DND-41 (cell line): Measurements from ENCODE around the gene CD4.

Source experiments
- ATAC-seq: fragments of 200-7000 bp; cut with Tn5 transposase; 3 replicates; pipeline ENCODE4 v1.9.1; 2021; ENCODE audit warnings: low read depth; ENCODE audit not compliant: insufficient read depth
- DNase-seq: peaks from one replicate; pipeline ENCODE4 v3.0.0-alpha.2; 2020
- H2AFZ ChIP-seq: 2 replicates; pipeline ENCODE4 v1.6.0; 2012; ENCODE audit warnings: low read depth, low read length
- H3K27ac ChIP-seq: 2 replicates; pipeline ENCODE4 v1.5.1; 2012; ENCODE audit warnings: low read length, inconsistent platforms
- H3K27me3 ChIP-seq: fragments of 200-600 bp; sonication (generic); 2 replicates; pipeline ENCODE4 v1.6.0; 2012; ENCODE audit warnings: low read length, mild to moderate bottlenecking, inconsistent platforms; ENCODE audit not compliant: insufficient read depth, poor library complexity
- H3K36me3 ChIP-seq: 2 replicates; pipeline ENCODE4 v1.5.1; 2012; ENCODE audit warnings: low read length, inconsistent platforms; ENCODE audit not compliant: insufficient read depth
- H3K4me1 ChIP-seq: 2 replicates; pipeline ENCODE4 v1.5.1; 2012; ENCODE audit warnings: mild to moderate bottlenecking, low read length; ENCODE audit not compliant: insufficient read depth
- H3K4me2 ChIP-seq: 2 replicates; pipeline ENCODE4 v1.6.0; 2012; ENCODE audit warnings: mild to moderate bottlenecking, moderate library complexity, low read length, inconsistent platforms; ENCODE audit not compliant: insufficient read depth
- H3K4me3 ChIP-seq, 2 experiments: fragments of 200-600 bp in 1 of 2; shearing (Covaris generic) in 1 of 2; 2 replicates each; pipeline ENCODE4 v1.5.1; 2012 to 2016; ENCODE audit warnings: inconsistent platforms in 2 of 2, low read length in 2 of 2, mild to moderate bottlenecking in 2 of 2, low read depth in 1 of 2, moderate library complexity in 1 of 2
- H3K79me2 ChIP-seq: 2 replicates; pipeline ENCODE4 v1.6.0; 2012; ENCODE audit warnings: low read length, inconsistent platforms; ENCODE audit not compliant: insufficient read depth
- H3K9ac ChIP-seq: 2 replicates; pipeline ENCODE4 v1.6.0; 2012; ENCODE audit warnings: low read depth, mild to moderate bottlenecking, inconsistent platforms, low read length, moderate library complexity
- H3K9me3 ChIP-seq: 2 replicates; pipeline ENCODE4 v1.5.1; 2012; ENCODE audit warnings: low read length, moderate library complexity, mild to moderate bottlenecking, inconsistent platforms; ENCODE audit not compliant: insufficient read depth, severe bottlenecking
- H4K20me1 ChIP-seq: 2 replicates; pipeline ENCODE4 v1.6.0; 2012; ENCODE audit warnings: low read length; ENCODE audit not compliant: insufficient read depth
- EZH2 ChIP-seq: IDR thresholded peaks from 3 replicates; pipeline ENCODE4 v1.6.1; 2012; ENCODE audit warnings: borderline replicate concordance, low read depth, mild to moderate bottlenecking, moderate library complexity, low read length, inconsistent platforms; ENCODE audit not compliant: severe bottlenecking
- TF ChIP-seq, protein P1 (sequence below): IDR thresholded peaks from 2 replicates; pipeline ENCODE4 v1.5.1; 2012; ENCODE audit warnings: borderline replicate concordance, low read length, moderate library complexity, mild to moderate bottlenecking; ENCODE audit not compliant: poor library complexity, severe bottlenecking; ENCODE audit errors: extremely low read depth

The CD4 gene

DNA sequence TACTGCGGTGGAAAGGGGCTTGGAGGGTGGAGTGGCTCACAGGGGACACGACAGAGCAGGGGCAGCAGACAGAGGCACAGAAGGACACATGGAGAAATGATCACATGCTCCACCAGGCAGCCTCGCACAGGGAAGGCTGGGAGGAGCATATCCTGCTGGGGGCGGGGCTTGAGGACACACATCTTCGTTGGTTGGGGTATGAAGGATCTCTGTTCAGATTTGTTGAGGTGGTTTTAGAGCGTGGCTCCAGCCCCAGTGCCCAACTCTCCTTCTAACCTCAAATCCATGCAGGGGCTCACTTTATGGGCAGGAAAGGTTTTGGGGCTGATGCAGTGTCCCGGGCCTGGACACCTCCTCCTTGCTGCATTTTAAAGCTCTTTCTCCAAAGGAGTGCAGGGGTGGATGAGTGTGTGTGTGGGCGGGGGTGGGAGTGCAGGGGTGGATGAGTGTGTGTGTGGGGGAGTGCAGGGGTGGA lies 38.1 kb downstream of the CD4 start:
- Histone ChIP-seq H4K20me1 (peaks cover 13% of the 10 kb centered on the region), H3K9ac (no peak overlapping the region), H3K79me2 (no peaks in the 10 kb centered on the region), H3K4me2 (peak overlapping the region; percentile 5; the same call in 1 of the 2 replicates), H2AFZ (no peak overlapping the region), H3K27ac (no peak overlapping the region), H3K27me3 (peaks cover 87% of the 10 kb centered on the region), H3K9me3 (no peaks in the 10 kb centered on the region), H3K36me3 (no peaks in the 10 kb centered on the region), H3K4me1 (peaks cover 15% of the 10 kb centered on the region), H3K4me3 (no peak overlapping the region)
- peak; percentile 62 for DNase-seq
- ATAC-seq, result peak; percentile 53
- TF ChIP-seq, protein P1, sequence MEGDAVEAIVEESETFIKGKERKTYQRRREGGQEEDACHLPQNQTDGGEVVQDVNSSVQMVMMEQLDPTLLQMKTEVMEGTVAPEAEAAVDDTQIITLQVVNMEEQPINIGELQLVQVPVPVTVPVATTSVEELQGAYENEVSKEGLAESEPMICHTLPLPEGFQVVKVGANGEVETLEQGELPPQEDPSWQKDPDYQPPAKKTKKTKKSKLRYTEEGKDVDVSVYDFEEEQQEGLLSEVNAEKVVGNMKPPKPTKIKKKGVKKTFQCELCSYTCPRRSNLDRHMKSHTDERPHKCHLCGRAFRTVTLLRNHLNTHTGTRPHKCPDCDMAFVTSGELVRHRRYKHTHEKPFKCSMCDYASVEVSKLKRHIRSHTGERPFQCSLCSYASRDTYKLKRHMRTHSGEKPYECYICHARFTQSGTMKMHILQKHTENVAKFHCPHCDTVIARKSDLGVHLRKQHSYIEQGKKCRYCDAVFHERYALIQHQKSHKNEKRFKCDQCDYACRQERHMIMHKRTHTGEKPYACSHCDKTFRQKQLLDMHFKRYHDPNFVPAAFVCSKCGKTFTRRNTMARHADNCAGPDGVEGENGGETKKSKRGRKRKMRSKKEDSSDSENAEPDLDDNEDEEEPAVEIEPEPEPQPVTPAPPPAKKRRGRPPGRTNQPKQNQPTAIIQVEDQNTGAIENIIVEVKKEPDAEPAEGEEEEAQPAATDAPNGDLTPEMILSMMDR, result no peak
- TF ChIP-seq EZH2, result peak; percentile 45

DNA sequence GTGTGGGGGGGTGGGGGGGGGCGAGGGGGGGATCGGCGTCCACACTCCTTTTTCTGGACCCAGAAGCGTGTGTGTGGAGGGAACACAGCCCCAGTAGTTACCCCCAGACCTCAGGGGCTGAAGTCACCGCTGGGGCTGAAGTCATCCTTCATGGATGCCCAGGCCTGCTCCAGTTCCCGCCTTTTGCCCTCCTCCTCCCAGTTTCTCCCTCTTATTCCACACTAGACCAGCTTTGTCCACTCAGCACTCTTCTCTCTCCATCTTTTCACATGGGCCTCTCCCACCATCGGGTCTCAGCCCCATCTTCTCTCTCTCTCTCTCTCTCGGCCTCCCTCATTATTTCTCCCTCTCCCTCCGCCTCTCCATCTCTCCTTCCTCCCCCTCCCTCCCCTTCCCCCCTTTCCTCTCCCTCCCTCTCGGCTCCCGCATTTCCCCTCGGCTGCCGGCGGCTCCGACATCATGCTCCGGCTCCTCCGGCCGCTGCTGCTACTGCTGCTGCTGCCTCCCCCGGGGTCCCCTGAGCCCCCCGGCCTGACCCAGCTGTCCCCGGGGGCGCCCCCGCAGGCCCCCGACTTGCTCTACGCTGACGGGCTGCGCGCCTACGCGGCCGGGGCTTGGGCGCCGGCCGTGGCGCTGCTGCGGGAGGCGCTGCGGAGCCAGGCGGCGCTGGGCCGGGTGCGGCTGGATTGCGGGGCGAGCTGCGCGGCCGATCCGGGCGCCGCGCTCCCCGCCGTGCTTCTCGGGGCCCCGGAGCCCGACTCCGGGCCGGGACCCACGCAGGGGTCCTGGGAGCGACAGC lies 38.9 kb downstream of the CD4 start, which contains the start of gene P3H3:
Gene P3H3 (plus strand): TSS at position 426 of the 799 bp plus-strand sequence. CDS start 34 bp downstream, at position 460.
- no peak within 1 kb of the TSS for H3K27ac ChIP-seq
- DNase-seq, result no peak
- H3K9ac ChIP-seq, result peak within 1 kb of the TSS; percentile 27; the same call in 1 of the 2 replicates
- no peaks in the 10 kb centered on the region for H3K9me3 ChIP-seq
- H4K20me1 ChIP-seq, result peaks cover 13% of the 10 kb centered on the region; the same call in 1 of the 2 replicates
- peak; percentile 15; the same call in 1 of the 3 replicates for ATAC-seq
- H3K4me1 ChIP-seq, result peaks cover 15% of the 10 kb centered on the region
- H3K4me3 ChIP-seq, result peak within 1 kb of the TSS in 1 of 2 experiments; percentile 36; a peak in 2 of 4 replicates
- TF ChIP-seq, protein P1, result no peak
- TF ChIP-seq EZH2, result peak; percentile 40
- no peak within 1 kb of the TSS for H2AFZ ChIP-seq
- H3K79me2 ChIP-seq, result no peaks in the 10 kb centered on the region
- H3K27me3 ChIP-seq, result peaks cover 79% of the 10 kb centered on the region
- peak within 1 kb of the TSS; percentile 57 for H3K4me2 ChIP-seq
- no peaks in the 10 kb centered on the region for H3K36me3 ChIP-seq

DNA sequence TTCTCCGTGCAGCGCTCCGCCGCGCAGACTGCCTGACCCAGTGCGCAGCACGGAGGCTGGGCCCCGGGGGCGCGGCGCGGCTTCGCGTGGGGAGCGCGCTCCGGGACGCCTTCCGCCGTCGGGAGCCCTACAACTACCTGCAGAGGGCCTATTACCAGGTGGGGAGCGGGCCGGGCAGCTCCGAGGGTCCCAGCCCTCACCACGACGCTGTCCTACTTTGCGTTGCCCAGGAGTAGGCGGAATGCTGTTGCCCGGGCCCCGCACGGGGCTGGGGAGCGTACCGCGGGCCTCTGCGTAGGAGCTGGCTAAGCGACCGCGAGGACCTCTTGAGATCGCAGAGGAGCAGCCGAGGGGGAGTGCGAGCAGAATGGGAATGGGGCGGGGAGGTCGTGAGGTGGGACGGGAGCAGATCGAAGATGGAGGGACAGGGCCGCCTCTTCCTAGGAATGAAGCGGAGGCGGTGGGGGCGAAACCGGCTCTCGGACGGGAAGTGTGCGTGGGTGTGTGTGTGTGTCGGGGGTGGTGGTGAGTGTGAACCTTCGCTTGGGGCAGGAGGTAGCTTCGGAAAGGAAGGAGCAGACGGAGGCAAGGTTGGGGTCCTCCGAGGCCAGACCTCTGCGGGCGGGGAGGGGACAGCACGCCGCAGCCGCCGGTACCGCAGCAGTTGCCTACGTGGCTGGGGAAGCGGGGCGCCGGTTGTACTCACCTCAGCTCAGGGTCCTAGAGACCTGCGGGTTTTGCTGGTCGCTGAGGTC lies 39.6 kb downstream of the CD4 start:
- H2AFZ ChIP-seq, result no peak overlapping the region
- H3K4me2 ChIP-seq, result peak overlapping the region; percentile 57
- peaks cover 13% of the 10 kb centered on the region; the same call in 1 of the 2 replicates for H4K20me1 ChIP-seq
- peak; percentile 12; the same call in 1 of the 3 replicates for ATAC-seq
- H3K27ac ChIP-seq, result no peak overlapping the region
- TF ChIP-seq, protein P1, result no peak
- peak; percentile 94 for TF ChIP-seq EZH2
- H3K36me3 ChIP-seq, result no peaks in the 10 kb centered on the region
- no peaks in the 10 kb centered on the region for H3K9me3 ChIP-seq
- DNase-seq, result no peak
- H3K4me3 ChIP-seq, result peak overlapping the region in 1 of 2 experiments; percentile 36; a peak in 2 of 4 replicates
- peaks cover 76% of the 10 kb centered on the region for H3K27me3 ChIP-seq
- H3K79me2 ChIP-seq, result no peaks in the 10 kb centered on the region
- peak overlapping the region; percentile 27; the same call in 1 of the 2 replicates for H3K9ac ChIP-seq
- peaks cover 15% of the 10 kb centered on the region for H3K4me1 ChIP-seq
